Measurements from ENCODE around the gene OSBPL1A. TPM values are rescaled to one million over a fixed set of nuclear protein-coding genes. Genes with fewer than 3 reads are reported as not detected.
A peak's percentile ranks its signal among the peaks of the same experiment; 100 is the strongest.

Gene OSBPL1A
- total RNA-seq, 2 donors from 2014 or later = 20.7 to 33.0 TPM

- TF ChIP-seq, protein P1, sequence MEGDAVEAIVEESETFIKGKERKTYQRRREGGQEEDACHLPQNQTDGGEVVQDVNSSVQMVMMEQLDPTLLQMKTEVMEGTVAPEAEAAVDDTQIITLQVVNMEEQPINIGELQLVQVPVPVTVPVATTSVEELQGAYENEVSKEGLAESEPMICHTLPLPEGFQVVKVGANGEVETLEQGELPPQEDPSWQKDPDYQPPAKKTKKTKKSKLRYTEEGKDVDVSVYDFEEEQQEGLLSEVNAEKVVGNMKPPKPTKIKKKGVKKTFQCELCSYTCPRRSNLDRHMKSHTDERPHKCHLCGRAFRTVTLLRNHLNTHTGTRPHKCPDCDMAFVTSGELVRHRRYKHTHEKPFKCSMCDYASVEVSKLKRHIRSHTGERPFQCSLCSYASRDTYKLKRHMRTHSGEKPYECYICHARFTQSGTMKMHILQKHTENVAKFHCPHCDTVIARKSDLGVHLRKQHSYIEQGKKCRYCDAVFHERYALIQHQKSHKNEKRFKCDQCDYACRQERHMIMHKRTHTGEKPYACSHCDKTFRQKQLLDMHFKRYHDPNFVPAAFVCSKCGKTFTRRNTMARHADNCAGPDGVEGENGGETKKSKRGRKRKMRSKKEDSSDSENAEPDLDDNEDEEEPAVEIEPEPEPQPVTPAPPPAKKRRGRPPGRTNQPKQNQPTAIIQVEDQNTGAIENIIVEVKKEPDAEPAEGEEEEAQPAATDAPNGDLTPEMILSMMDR (IDR thresholded peaks at IDR 0.05) = no peak
- H3K9ac ChIP-seq (ENCODE audit: low read depth in 2 of 2, low read length in 2 of 2) = no peak overlapping the region
- no peak for DNase-seq
- H3K27me3 ChIP-seq = no peaks in the 10 kb centered on the region
- H3K27ac ChIP-seq = no peak overlapping the region
- no peak overlapping the region for H3K4me3 ChIP-seq
- no peaks in the 10 kb centered on the region for H3K4me1 ChIP-seq
- no peaks in the 10 kb centered on the region for H3K9me3 ChIP-seq
- no peaks in the 10 kb centered on the region for H3K36me3 ChIP-seq
- intact Hi-C loops (cut with DNase I) = no loop called here
Observed at GRCh38 chr18:24185805-24186204, 211.8 kb downstream of the OSBPL1A start.

DNA sequence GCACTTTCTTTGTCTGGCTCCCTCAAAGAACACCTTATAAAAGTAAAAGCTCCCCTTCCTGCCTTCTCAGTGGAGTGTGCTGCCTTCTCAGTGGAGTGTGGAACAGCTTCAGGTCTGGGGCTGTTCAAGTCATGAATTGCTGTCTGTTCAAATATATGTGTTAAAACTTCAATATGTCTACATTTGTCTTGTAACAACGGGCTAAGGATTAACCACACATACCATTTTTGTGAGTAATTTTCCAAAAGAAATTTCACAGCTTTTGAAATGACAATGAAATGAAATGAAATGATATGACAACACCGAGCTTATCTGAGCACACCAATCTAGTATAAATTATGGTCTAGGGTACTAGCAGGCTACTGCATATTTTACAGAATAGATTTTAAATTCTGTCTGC, 215.8 kb downstream of the OSBPL1A start:
- no peaks in the 10 kb centered on the region for H3K36me3 ChIP-seq

GRCh38 chr18:24180048-24180447, 217.6 kb downstream of the OSBPL1A start:
- H3K36me3 ChIP-seq = no peaks in the 10 kb centered on the region
- H3K4me3 ChIP-seq = no peak overlapping the region
- TF ChIP-seq, protein P1 (IDR thresholded peaks at IDR 0.05) = no peak
- no peak overlapping the region for H3K27ac ChIP-seq
- no peaks in the 10 kb centered on the region for H3K4me1 ChIP-seq
- DNase-seq = no peak
- H3K9me3 ChIP-seq = no peaks in the 10 kb centered on the region
- intact Hi-C loops (cut with DNase I) = no loop called here
- no peaks in the 10 kb centered on the region for H3K27me3 ChIP-seq
- no peak overlapping the region for H3K9ac ChIP-seq (ENCODE audit: low read depth in 2 of 2, low read length in 2 of 2)

More for the DNA sequence above, 215.8 kb downstream of the OSBPL1A start:
- Histone ChIP-seq H3K27me3 (no peaks in the 10 kb centered on the region), H3K9me3 (no peaks in the 10 kb centered on the region), H3K27ac (no peak overlapping the region), H3K4me3 (no peak overlapping the region), H3K4me1 (no peaks in the 10 kb centered on the region), H3K9ac (ENCODE audit: low read depth in 2 of 2, low read length in 2 of 2) (no peak overlapping the region)
- intact Hi-C loops (cut with DNase I) = no loop called here
- TF ChIP-seq, protein P1 (IDR thresholded peaks at IDR 0.05) = no peak
- DNase-seq = no peak

DNA sequence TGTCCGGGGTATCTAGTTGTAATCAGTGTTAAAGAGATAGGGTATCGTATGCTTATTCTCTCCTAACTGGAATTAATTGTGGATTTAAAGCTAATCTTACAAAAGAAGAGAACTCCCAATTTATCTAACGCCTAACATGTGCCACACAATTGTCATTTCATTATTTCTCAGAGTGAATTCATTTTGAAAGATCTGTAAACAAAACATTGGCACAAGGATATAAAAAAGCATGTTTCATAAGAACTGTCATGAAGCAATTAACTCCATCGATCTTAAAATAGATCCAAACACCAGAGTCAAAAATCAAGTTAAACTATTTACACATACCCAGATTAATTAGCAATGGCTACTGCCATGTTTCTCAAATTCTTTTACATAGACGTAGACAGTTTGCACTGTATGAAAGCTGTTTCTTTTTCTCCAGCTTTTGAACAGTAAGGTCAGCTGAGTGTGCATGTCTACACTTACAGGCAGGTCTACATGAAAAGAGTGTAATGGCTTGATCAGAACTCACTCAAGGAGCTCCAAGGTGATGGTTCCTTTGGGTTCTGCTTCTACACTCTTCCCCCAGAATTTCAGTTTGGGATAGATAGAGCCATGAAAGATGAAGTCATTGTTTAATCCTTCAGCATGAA, 220.0 kb downstream of the OSBPL1A start:
- no peaks in the 10 kb centered on the region for H3K36me3 ChIP-seq
- H3K9ac ChIP-seq (ENCODE audit: low read depth in 2 of 2, low read length in 2 of 2) = no peak overlapping the region
- no peak overlapping the region for H3K4me3 ChIP-seq
- H3K9me3 ChIP-seq = no peaks in the 10 kb centered on the region
- TF ChIP-seq, protein P1 (IDR thresholded peaks at IDR 0.05) = no peak
- intact Hi-C loops (cut with DNase I) = loop anchor here (5.0 kb wide), 1 partner anchor 310 kb away; no protein-coding TSS in a partner anchor
- no peak for DNase-seq
- no peaks in the 10 kb centered on the region for H3K27me3 ChIP-seq
- H3K4me1 ChIP-seq = no peaks in the 10 kb centered on the region
- no peak overlapping the region for H3K27ac ChIP-seq

- peak; percentile 72 for DNase-seq
- Histone ChIP-seq H3K9ac (ENCODE audit: low read depth in 2 of 2, low read length in 2 of 2) (no peak overlapping the region), H3K36me3 (no peaks in the 10 kb centered on the region), H3K27ac (no peak overlapping the region), H3K27me3 (no peaks in the 10 kb centered on the region), H3K9me3 (no peaks in the 10 kb centered on the region), H3K4me1 (no peaks in the 10 kb centered on the region), H3K4me3 (no peak overlapping the region)
- TF ChIP-seq, protein P1 (IDR thresholded peaks at IDR 0.05) = peak; percentile 60
- intact Hi-C loops (cut with DNase I) = loop anchor here (5.0 kb wide), 1 partner anchor 310 kb away; no protein-coding TSS in a partner anchor
Observed at GRCh38 chr18:24176727-24177416, 220.8 kb downstream of the OSBPL1A start.

Measured in colonic mucosa (tissue), 4 donors.